Measurements from ENCODE around the gene LRP3.

The LRP3 gene

DNA sequence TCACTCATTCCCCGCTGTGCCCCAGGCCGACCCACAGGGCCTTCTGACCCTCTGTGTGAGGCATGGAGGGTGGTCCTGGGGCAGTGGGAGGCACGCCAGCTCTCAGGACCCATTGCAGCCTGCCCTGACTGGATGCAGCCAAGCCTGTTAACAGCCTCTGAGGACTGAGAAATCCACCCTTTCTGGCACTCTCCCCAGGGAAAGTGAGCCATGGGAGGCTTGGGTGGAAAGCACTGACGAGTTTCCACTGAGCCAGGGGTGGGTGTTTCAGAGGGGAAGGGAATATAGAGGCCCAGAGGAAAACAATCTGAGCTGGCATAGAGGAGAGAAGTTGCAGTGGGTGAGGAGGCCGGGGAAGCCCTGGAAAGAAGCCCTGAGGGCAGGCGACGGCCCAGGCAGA is 62.1 kb downstream of the LRP3 start:
- Mint-ChIP-seq H3K9me3 (peaks cover 2% of the 10 kb centered on the region), H3K36me3 (no peaks in the 10 kb centered on the region), H3K4me3 (no peak overlapping the region), H3K27ac (no peak overlapping the region), H3K4me1 (peaks cover 8% of the 10 kb centered on the region)
- ATAC-seq = no peak
- no peak for DNase-seq (ENCODE audit: low spot score in 2 of 2)

DNA sequence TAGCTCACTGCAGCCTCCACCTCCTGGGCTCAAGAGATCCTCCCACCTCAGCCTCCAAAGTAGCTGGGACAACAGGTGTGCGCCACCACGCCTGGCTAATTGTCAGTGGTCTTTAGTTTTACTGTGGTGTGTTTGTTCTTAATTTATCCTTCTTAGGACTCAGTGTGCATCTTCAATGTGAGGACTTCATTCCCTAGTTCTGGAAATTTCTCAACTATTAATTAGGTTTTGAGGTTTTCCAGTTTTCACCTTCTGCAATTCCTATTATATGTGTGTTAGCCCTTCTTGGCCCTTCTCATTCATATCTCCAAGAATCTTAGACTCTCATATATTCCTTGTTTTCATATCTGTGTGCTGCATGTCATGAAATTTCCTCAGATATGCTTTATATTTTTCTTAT is 63.7 kb downstream of the LRP3 start:
- Mint-ChIP-seq H3K9me3 (peaks cover 2% of the 10 kb centered on the region), H3K4me3 (no peak overlapping the region), H3K4me1 (peaks cover 19% of the 10 kb centered on the region), H3K36me3 (no peaks in the 10 kb centered on the region), H3K27ac (no peak overlapping the region)
- DNase-seq (ENCODE audit: low spot score in 2 of 2) (no peak), ATAC-seq (no peak)

Measured in stimulated activated effector memory CD8-positive, alpha-beta T cell treated with anti-CD3 and anti-CD28 coated beads, Interleukin-12 subunit alpha, Interleukin-12 subunit beta, amount 100 ng/mL, for 72 hours (primary cell).